ENCODE measurements around the gene AGBL5. TPM values are rescaled to one million over a fixed set of nuclear protein-coding genes. Genes with fewer than 3 reads are reported as not detected.
A peak's percentile ranks its signal among the peaks of the same experiment; 100 is the strongest.

The AGBL5 gene
- total RNA-seq, 2 experiments from 2014 or later: 16.9 to 18.3 TPM

DNA sequence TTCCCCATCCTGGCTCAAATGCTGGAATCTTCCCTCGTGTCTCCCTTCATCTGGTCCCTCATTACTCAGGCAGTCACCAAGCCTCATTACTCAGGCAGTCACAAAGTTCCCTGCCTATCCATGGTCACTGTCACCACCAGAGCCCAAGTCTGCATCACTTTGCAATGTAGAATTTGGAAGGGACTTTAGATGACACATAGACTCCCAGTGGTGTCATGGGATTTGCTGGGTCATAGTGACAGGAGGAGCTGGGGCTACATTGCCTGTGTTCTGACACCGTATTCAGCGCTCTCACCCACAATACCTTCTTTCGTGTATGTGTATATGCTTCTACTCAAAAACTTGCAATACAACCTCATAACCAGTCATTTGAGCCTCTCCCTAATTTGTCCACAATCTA, 24.9 kb downstream of the AGBL5 start:
- Mint-ChIP-seq H3K4me3 (no peak overlapping the region), H3K9me3 (no peaks in the 10 kb centered on the region), H3K27ac (peak overlapping the region; percentile 51), H3K4me1 (peaks cover 60% of the 10 kb centered on the region), H3K36me3 (ENCODE audit: low read depth) (no peaks in the 10 kb centered on the region), H3K27me3 (peaks cover 2% of the 10 kb centered on the region)
- no peak for DNase-seq
- ChIA-PET POLR2A (interaction anchor here (0.6 to 7.4 kb wide), 3 partner anchors 8 to 279 kb away, joined by 3 to 125 read pairs (median 4); partner anchors contain the start of gene KHK), CTCF (interaction anchor here (0.9 kb wide), 1 partner anchor 25 kb away, joined by 3 read pairs; the partner anchor contains the start of gene AGBL5)

GRCh38 chr2:27077231-27077630, 25.8 kb downstream of the AGBL5 start:
- Mint-ChIP-seq H3K27ac (no peak overlapping the region), H3K4me3 (no peak overlapping the region), H3K9me3 (no peaks in the 10 kb centered on the region), H3K4me1 (peaks cover 64% of the 10 kb centered on the region), H3K36me3 (ENCODE audit: low read depth) (no peaks in the 10 kb centered on the region), H3K27me3 (peaks cover 2% of the 10 kb centered on the region)
- DNase-seq: no peak
- ChIA-PET CTCF (interaction anchor here (0.6 to 0.9 kb wide), 2 partner anchors 26 to 599 kb away, joined by 3 read pairs; partner anchors contain the start of gene AGBL5), POLR2A (interaction anchor here (1.1 to 7.4 kb wide), 3 partner anchors 8 to 26 kb away, joined by 3 to 125 read pairs (median 4); partner anchors contain the start of genes AGBL5 and KHK)

GRCh38 chr2:27078267-27079194, 27.1 kb downstream of the AGBL5 start, which contains the start of gene EMILIN1:
Gene EMILIN1, plus strand, starts transcription at chr2:27078615. Its CDS starts 451 bp downstream, at chr2:27079066.
- no peak for DNase-seq
- H3K4me3 Mint-ChIP-seq: no peak within 1 kb of the TSS
- H3K27ac Mint-ChIP-seq: peak within 1 kb of the TSS; percentile 18
- H3K9me3 Mint-ChIP-seq: no peaks in the 10 kb centered on the region
- H3K4me1 Mint-ChIP-seq: peaks cover 54% of the 10 kb centered on the region
- H3K27me3 Mint-ChIP-seq: peaks cover 2% of the 10 kb centered on the region
- H3K36me3 Mint-ChIP-seq (ENCODE audit: low read depth): no peaks in the 10 kb centered on the region
- ChIA-PET POLR2A (interaction anchor here (1.1 kb wide), 1 partner anchor 27 kb away, joined by 3 read pairs; the partner anchor contains the start of gene AGBL5), CTCF (no interaction called here)

GRCh38 chr2:27079233-27080139, 28.0 kb downstream of the AGBL5 start:
- H3K36me3 Mint-ChIP-seq (ENCODE audit: low read depth): no peaks in the 10 kb centered on the region
- no peak overlapping the region for H3K27ac Mint-ChIP-seq
- no peak for DNase-seq
- peaks cover 2% of the 10 kb centered on the region for H3K27me3 Mint-ChIP-seq
- H3K9me3 Mint-ChIP-seq: no peaks in the 10 kb centered on the region
- ChIA-PET CTCF (interaction anchor here (3.4 kb wide), 1 partner anchor 28 kb away, joined by 16 read pairs; the partner anchor contains the start of gene AGBL5), POLR2A (interaction anchor here (0.7 to 11.8 kb wide), 3 partner anchors 8 to 27 kb away, joined by 3 to 107 read pairs (median 3); partner anchors contain the start of genes AGBL5 and OST4)
- no peak overlapping the region for H3K4me3 Mint-ChIP-seq
- H3K4me1 Mint-ChIP-seq: peaks cover 52% of the 10 kb centered on the region

GRCh38 chr2:27080140-27080469, 28.6 kb downstream of the AGBL5 start:
- H3K36me3 Mint-ChIP-seq (ENCODE audit: low read depth): no peaks in the 10 kb centered on the region
- H3K27ac Mint-ChIP-seq: peak overlapping the region; percentile 72
- DNase-seq: no peak
- no peak overlapping the region for H3K4me3 Mint-ChIP-seq
- POLR2A ChIA-PET: interaction anchor here (0.7 to 11.8 kb wide), 4 partner anchors 8 to 48 kb away, joined by 3 to 107 read pairs (median 3); partner anchors contain the start of genes AGBL5, OST4 and TMEM214
- CTCF ChIA-PET: interaction anchor here (1.3 to 3.4 kb wide), 2 partner anchors 20 to 29 kb away, joined by 3 to 16 read pairs; partner anchors contain the start of gene AGBL5
- H3K4me1 Mint-ChIP-seq: peaks cover 51% of the 10 kb centered on the region
- no peaks in the 10 kb centered on the region for H3K9me3 Mint-ChIP-seq
- peaks cover 2% of the 10 kb centered on the region for H3K27me3 Mint-ChIP-seq

- Mint-ChIP-seq H3K27ac (peak overlapping the region; percentile 96), H3K9me3 (no peaks in the 10 kb centered on the region), H3K27me3 (peaks cover 2% of the 10 kb centered on the region), H3K4me1 (peaks cover 51% of the 10 kb centered on the region), H3K36me3 (ENCODE audit: low read depth) (no peaks in the 10 kb centered on the region), H3K4me3 (no peak overlapping the region)
- CTCF ChIA-PET: interaction anchor here (0.7 to 3.4 kb wide), 6 partner anchors 9 to 53 kb away, joined by 3 to 16 read pairs (median 4); partner anchors contain the start of genes AGBL5 and OST4
- no peak for DNase-seq
- POLR2A ChIA-PET: interaction anchor here (0.7 to 11.8 kb wide), 11 partner anchors 7 to 329 kb away, joined by 3 to 125 read pairs (median 3); partner anchors contain the start of genes AGBL5, OST4, PPM1G and TMEM214
Observed at GRCh38 chr2:27080603-27080936, 29.1 kb downstream of the AGBL5 start.

DNA sequence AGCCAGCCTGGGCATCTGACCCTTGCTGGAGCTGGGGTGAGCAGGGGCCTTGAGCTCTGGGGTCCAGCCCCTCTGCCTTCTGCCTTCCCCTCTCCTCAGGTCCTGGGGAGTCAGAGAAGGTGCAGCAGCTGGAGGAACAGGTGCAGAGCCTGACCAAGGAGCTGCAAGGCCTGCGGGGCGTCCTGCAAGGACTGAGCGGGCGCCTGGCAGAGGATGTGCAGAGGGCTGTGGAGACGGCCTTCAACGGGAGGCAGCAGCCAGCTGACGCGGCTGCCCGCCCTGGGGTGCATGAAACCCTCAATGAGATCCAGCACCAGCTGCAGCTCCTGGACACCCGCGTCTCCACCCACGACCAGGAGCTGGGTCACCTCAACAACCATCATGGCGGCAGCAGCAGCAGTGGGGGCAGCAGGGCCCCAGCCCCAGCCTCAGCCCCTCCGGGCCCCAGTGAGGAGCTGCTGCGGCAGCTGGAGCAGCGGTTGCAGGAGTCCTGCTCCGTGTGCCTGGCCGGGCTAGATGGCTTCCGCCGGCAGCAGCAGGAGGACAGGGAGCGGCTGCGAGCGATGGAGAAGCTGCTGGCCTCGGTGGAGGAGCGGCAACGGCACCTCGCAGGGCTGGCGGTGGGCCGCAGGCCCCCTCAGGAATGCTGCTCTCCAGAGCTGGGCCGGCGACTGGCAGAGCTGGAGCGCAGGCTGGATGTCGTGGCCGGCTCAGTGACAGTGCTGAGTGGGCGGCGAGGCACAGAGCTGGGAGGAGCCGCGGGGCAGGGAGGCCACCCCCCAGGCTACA, 30.7 kb downstream of the AGBL5 start:
- Mint-ChIP-seq H3K4me1 (peaks cover 47% of the 10 kb centered on the region), H3K9me3 (no peaks in the 10 kb centered on the region), H3K27ac (peak overlapping the region; percentile 96), H3K27me3 (peaks cover 2% of the 10 kb centered on the region), H3K36me3 (ENCODE audit: low read depth) (no peaks in the 10 kb centered on the region), H3K4me3 (no peak overlapping the region)
- ChIA-PET CTCF (interaction anchor here (1.3 to 3.4 kb wide), 6 partner anchors 10 to 51 kb away, joined by 3 to 16 read pairs (median 4); partner anchors contain the start of genes AGBL5, OST4 and TMEM214), POLR2A (interaction anchor here (0.7 to 11.8 kb wide), 7 partner anchors 9 to 122 kb away, joined by 3 to 125 read pairs (median 6); partner anchors contain the start of genes AGBL5, OST4 and PREB)
- DNase-seq: no peak

- no peaks in the 10 kb centered on the region for H3K36me3 Mint-ChIP-seq (ENCODE audit: low read depth)
- ChIA-PET POLR2A (interaction anchor here (0.7 to 11.8 kb wide), 7 partner anchors 9 to 121 kb away, joined by 3 to 125 read pairs (median 6); partner anchors contain the start of genes AGBL5, OST4 and PREB), CTCF (interaction anchor here (1.3 to 1.6 kb wide), 2 partner anchors 12 to 14 kb away, joined by 3 to 4 read pairs; partner anchors contain the start of gene OST4)
- peaks cover under 1% of the 10 kb centered on the region for H3K27me3 Mint-ChIP-seq
- no peaks in the 10 kb centered on the region for H3K9me3 Mint-ChIP-seq
- no peak for DNase-seq
- no peak overlapping the region for H3K4me3 Mint-ChIP-seq
- peaks cover 51% of the 10 kb centered on the region for H3K4me1 Mint-ChIP-seq
- H3K27ac Mint-ChIP-seq: peak overlapping the region; percentile 26
Observed at GRCh38 chr2:27082773-27083409, 31.4 kb downstream of the AGBL5 start.

GRCh38 chr2:27083410-27084296, 32.2 kb downstream of the AGBL5 start:
- ChIA-PET CTCF (interaction anchor here (1.0 to 2.4 kb wide), 4 partner anchors 12 to 197 kb away, joined by 3 to 8 read pairs (median 4); partner anchors contain the start of gene OST4), POLR2A (interaction anchor here (0.9 to 11.8 kb wide), 6 partner anchors 10 to 50 kb away, joined by 3 to 125 read pairs (median 10); partner anchors contain the start of genes AGBL5, OST4 and PREB)
- Mint-ChIP-seq H3K9me3 (no peaks in the 10 kb centered on the region), H3K4me3 (peak overlapping the region; percentile 21), H3K4me1 (peaks cover 52% of the 10 kb centered on the region), H3K27me3 (no peaks in the 10 kb centered on the region), H3K27ac (peak overlapping the region; percentile 61), H3K36me3 (ENCODE audit: low read depth) (no peaks in the 10 kb centered on the region)
- no peak for DNase-seq

All from activated CD4-positive, alpha-beta memory T cell treated with anti-CD3 and anti-CD28 coated beads, Interleukin-2, amount 10 ng/mL, durations not matched to agents 7 days and 5 days (primary cell).